Prostate gland (tissue), 2 donors: ENCODE results near the gene PDF. TPM values are rescaled to one million over a fixed set of nuclear protein-coding genes. Genes with fewer than 3 reads are reported as not detected.

Experiments used
- DNase-seq: peaks from one replicate; pipeline ENCODE4 v3.0.0-alpha.2; 2019; ENCODE audit warnings: low spot score
- H3K27ac ChIP-seq, 2 donors: fragments of 200-600 bp; sonication (generic); 2 replicates each; pipeline ENCODE4 v1.5.1; 2017 to 2019
- H3K27me3 ChIP-seq: fragments of 200-600 bp; sonication (generic); replicated peaks from 2 replicates; pipeline ENCODE4 v1.5.1; 2019; ENCODE audit not compliant: insufficient read depth
- H3K36me3 ChIP-seq, 2 donors: fragments of 200-600 bp; sonication (generic); 1 replicate in 1 of 2; 2 replicates in 1 of 2; pipeline versions ENCODE4 v1.5.1 to v1.8.1; 2017 to 2019
- H3K4me1 ChIP-seq: fragments of 200-600 bp; sonication (generic); replicated peaks from 2 replicates; pipeline ENCODE4 v1.5.1; 2019
- H3K4me3 ChIP-seq, 2 donors: fragments of 200-600 bp; sonication (generic); 2 replicates each; pipeline ENCODE4 v1.5.1; 2017 to 2019
- H3K9me3 ChIP-seq: fragments of 200-600 bp; sonication (generic); 2 replicates; pipeline ENCODE4 v1.5.1; 2017
- POLR2A ChIP-seq: fragments of 450-650 bp; IDR thresholded peaks from one replicate; pipeline ENCODE4 v1.6.1; 2016; ENCODE audit warnings: antibody characterized with exemption, mild to moderate bottlenecking
- POLR2AphosphoS5 ChIP-seq: sonication (generic); formaldehyde crosslinking; IDR thresholded peaks from one replicate; pipeline ENCODE4 v1.6.1; 2017; ENCODE audit warnings: antibody characterized with exemption
- WGBS: methylation state at CpG from one replicate; pipeline ENCODE4 v1.1.5; 2018; 5-methylcytosine and 5-hydroxymethylcytosine counted together
- intact Hi-C: fragments of 100-400 bp; cut with DNase I; formaldehyde crosslinking; loops from one replicate; pipeline ENCODE4 v1.14.2; 2022
- total RNA-seq, 2 donors: library from RNA; depleted of rRNA; stranded (reverse); fragments of >200 nt; gene quantifications; one replicate each; pipeline ENCODE4 v1.1.0, GENCODE V29; 2016
- TF ChIP-seq, protein P1 (sequence below), 4 experiments: fragments of 200-600 bp in 2 of 4; fragments of 450-650 bp in 2 of 4; sonication (generic) in 2 of 4; IDR thresholded peaks; 1 replicate in 3 of 4; 2 replicates in 1 of 4; pipeline ENCODE4 v1.5.1; 2016 to 2019; ENCODE audit warnings: antibody characterized with exemption in 4 of 4, mild to moderate bottlenecking in 2 of 4, moderate library complexity in 2 of 4

PDF gene
- total RNA-seq, 2 donors from 2014 or later: 40.7 to 42.9 TPM

DNA sequence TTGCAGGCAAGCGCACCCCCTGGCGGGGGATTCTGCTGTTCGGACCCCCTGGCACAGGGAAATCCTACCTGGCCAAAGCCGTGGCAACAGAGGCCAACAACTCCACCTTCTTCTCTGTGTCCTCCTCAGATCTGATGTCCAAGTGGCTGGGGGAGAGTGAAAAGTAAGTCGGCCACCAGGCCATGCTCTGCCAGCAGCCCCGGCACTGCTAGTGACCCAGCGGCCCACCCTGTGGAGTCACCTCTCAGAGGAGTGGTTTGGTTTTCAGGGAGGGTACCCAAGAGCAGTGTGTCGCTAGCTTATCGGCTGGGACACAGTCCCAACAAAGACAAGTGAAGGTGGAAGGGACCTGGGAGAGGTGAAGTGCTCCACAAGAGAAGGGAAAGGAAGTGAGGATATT, 11.0 kb downstream of the PDF start:
- WGBS: 87% methylated on average over 9 of the region's 9 CpGs

DNA sequence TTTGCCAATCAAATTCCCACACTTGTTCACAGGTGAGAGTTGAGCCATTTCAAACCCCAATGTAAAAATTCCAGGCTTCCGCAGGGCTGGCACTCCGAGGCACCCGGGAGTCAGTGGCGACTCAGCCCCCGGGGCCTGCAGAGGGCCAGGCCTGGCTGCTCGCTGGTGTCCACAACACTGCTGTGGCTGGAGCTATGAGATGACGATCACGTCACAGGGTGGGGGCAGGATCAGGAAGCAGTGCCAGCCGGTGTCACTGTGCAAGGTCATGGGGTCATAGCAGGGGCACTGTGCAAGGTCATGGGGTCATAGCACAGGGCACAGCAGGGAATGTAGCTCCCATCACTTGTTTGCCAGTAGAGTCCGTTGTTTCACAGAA, 11.5 kb downstream of the PDF start:
- TF ChIP-seq, protein P1, sequence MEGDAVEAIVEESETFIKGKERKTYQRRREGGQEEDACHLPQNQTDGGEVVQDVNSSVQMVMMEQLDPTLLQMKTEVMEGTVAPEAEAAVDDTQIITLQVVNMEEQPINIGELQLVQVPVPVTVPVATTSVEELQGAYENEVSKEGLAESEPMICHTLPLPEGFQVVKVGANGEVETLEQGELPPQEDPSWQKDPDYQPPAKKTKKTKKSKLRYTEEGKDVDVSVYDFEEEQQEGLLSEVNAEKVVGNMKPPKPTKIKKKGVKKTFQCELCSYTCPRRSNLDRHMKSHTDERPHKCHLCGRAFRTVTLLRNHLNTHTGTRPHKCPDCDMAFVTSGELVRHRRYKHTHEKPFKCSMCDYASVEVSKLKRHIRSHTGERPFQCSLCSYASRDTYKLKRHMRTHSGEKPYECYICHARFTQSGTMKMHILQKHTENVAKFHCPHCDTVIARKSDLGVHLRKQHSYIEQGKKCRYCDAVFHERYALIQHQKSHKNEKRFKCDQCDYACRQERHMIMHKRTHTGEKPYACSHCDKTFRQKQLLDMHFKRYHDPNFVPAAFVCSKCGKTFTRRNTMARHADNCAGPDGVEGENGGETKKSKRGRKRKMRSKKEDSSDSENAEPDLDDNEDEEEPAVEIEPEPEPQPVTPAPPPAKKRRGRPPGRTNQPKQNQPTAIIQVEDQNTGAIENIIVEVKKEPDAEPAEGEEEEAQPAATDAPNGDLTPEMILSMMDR (IDR thresholded peaks at IDR 0.05): no peak
- TF ChIP-seq POLR2A (no peak), POLR2AphosphoS5 (no peak)
- no peak for DNase-seq
- no peaks in the 10 kb centered on the region for H3K27me3 ChIP-seq
- no peak overlapping the region for H3K4me3 ChIP-seq
- H3K27ac ChIP-seq: no peak overlapping the region
- no peaks in the 10 kb centered on the region for H3K4me1 ChIP-seq
- peaks cover 35 to 57% of the 10 kb centered on the region in 2 donors for H3K36me3 ChIP-seq
- no peaks in the 10 kb centered on the region for H3K9me3 ChIP-seq
- WGBS: 84% methylated on average over 10 of the region's 10 CpGs
- intact Hi-C loops: no loop called here

More for the DNA sequence above, 11.0 kb downstream of the PDF start:
- Histone ChIP-seq H3K4me3 (no peak overlapping the region), H3K9me3 (no peaks in the 10 kb centered on the region), H3K27me3 (no peaks in the 10 kb centered on the region), H3K36me3 (peaks cover 35 to 57% of the 10 kb centered on the region in 2 donors), H3K4me1 (no peaks in the 10 kb centered on the region), H3K27ac (no peak overlapping the region)
- intact Hi-C loops: no loop called here
- DNase-seq: no peak
- TF ChIP-seq POLR2A: no peak
- TF ChIP-seq, protein P1 (IDR thresholded peaks at IDR 0.05): no peak
- no peak for TF ChIP-seq POLR2AphosphoS5

DNA sequence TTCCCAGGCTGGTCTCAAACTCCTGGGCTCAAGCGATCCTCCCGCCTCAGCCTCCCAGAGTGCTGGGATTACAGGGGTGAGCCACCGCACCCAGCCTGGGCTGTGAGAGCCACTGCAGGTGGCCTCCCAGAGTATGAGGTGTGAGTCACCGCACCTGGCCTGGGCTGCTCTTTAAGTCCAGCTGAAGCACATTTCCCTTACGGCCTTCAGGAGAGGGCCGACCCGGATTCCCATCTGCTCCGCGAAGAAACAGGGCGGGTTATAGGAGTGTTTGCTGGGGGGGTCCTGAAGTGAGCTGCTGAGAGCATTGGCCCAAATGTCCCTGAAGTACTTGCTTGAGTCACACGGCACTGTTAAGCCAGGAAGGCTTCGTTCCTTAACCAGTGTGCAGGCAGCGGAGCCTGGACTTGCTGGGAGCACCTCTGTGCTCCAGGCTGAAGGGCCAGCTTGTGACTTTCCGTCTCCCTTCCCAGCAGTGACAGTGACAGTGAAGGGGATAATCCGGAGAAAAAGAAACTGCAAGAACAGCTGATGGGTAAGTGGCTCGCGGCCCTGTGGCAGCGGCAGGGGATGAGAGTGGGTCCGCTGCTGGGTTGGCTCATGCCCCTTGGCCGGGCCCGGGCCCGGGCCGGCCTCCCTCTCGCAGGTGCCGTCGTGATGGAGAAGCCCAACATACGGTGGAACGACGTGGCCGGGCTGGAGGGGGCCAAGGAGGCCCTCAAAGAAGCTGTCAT, 12.0 kb downstream of the PDF start:
- Histone ChIP-seq H3K27ac (no peak overlapping the region), H3K4me1 (no peaks in the 10 kb centered on the region), H3K9me3 (no peaks in the 10 kb centered on the region), H3K36me3 (peaks cover 35 to 57% of the 10 kb centered on the region in 2 donors), H3K27me3 (no peaks in the 10 kb centered on the region), H3K4me3 (no peak overlapping the region)
- DNase-seq: no peak
- TF ChIP-seq POLR2A (no peak), POLR2AphosphoS5 (no peak)
- TF ChIP-seq, protein P1 (IDR thresholded peaks at IDR 0.05): no peak
- WGBS: 94% methylated on average over 30 of the region's 30 CpGs
- intact Hi-C loops: no loop called here

DNA sequence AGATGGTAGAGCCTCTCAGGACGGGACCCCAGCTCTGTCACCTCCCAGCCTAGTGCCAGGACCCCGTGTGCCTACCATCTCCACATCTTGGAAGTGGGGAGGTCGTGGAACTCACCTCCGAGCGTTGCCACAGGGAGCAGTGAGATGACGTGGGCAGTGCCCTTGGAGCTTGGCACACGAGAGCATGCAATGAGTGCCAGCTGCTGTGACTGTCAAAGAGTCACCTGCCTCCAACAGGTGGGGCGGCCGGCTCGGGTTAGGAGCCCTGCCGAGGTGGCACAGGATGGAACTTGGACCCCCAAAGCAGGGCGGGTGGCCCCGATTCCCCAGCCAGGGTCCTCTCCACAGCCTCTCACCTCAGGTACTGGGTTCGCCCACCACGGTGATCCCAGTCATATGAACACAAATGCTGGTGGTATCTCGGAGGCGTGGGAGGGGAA, 13.8 kb downstream of the PDF start:
- Histone ChIP-seq H3K27me3 (no peaks in the 10 kb centered on the region), H3K4me1 (peaks cover 4% of the 10 kb centered on the region), H3K36me3 (peaks cover 30 to 47% of the 10 kb centered on the region in 2 donors), H3K4me3 (no peak overlapping the region), H3K27ac (no peak overlapping the region), H3K9me3 (no peaks in the 10 kb centered on the region)
- intact Hi-C loops: no loop called here
- 90% methylated on average over 16 of the region's 17 CpGs for WGBS
- DNase-seq: no peak
- no peak for TF ChIP-seq POLR2AphosphoS5

DNA sequence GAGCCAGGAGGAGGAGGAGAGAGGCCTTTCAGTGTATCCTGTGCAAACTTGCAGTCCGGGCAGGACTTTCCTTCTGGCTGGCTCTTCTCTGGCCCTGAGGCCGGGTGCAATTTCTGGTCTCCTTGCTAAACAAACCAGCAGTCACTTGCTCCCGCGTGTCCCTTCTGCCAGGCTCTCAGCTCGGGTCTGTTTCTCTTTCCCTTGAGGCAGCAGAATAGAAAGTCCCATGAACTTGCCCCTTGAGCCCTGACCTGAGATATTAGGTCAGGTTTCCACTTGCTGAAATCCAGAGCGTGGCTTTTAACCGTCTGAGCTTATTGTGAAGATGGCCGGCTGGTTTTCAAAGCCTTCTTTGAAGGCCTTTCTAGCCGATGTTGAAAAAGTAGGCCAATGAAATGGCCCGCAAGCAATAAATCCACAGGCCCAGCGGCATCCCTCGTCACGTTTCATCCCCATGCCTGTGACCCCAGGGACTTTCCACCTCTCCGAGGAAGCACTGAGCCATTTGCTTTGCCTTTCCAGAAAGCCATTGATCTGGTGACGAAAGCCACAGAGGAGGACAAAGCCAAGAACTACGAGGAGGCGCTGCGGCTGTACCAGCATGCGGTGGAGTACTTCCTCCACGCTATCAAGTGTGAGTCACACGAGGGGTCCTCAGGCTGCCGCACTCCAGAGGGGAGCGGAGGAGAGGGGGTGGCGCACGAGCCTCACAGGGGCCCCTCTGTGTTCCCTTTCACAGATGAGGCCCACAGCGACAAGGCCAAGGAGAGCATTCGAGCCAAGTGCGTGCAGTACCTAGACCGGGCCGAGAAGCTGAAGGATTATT, 14.7 kb downstream of the PDF start:
- H3K9me3 ChIP-seq: no peaks in the 10 kb centered on the region
- no peak overlapping the region for H3K4me3 ChIP-seq
- peaks cover 24 to 38% of the 10 kb centered on the region in 2 donors for H3K36me3 ChIP-seq
- peaks cover 4% of the 10 kb centered on the region for H3K4me1 ChIP-seq
- H3K27me3 ChIP-seq: no peaks in the 10 kb centered on the region
- H3K27ac ChIP-seq: no peak overlapping the region
- WGBS: 83% methylated on average over 30 of the region's 30 CpGs
- no peak for DNase-seq
- intact Hi-C loops: no loop called here
- TF ChIP-seq POLR2AphosphoS5 (no peak), POLR2A (no peak)
- TF ChIP-seq, protein P1 (IDR thresholded peaks at IDR 0.05): no peak
